Measurements from ENCODE around the gene WDR5B. TPM values are rescaled to one million over a fixed set of nuclear protein-coding genes. Genes with fewer than 3 reads are reported as not detected.
A peak's percentile ranks its signal among the peaks of the same experiment; 100 is the strongest.
"Not testable (repeated sequence)": the region's sequence is repeated elsewhere in the genome, so short reads cannot be mapped to it uniquely, and the experiment has no call there.

The WDR5B gene
- polyA plus RNA-seq (ENCODE audit: insufficient read length in 12 of 12) = 1 to 10 TPM in 11 of 12 donors, not detected in 1; 4.8 to 8.0 (median 5.8) TPM
- long read RNA-seq, donor 1, transcript WDR5B-201 (1 exons, 3,720 nt) = major isoform, 10 of 10 reads
- long read RNA-seq, donor 1, partial matches to known transcripts = 0 of 10 reads
- long read RNA-seq, donor 1, other reads (novel, unspliced or antisense) = 0 of 10 reads
- long read RNA-seq, donor 2, transcript WDR5B-201 (1 exons, 3,720 nt) = major isoform, 13 of 13 reads
- long read RNA-seq, donor 2, partial matches to known transcripts = 0 of 13 reads
- long read RNA-seq, donor 2, other reads (novel, unspliced or antisense) = 0 of 13 reads
- long read RNA-seq, donor 3, transcript WDR5B-201 (1 exons, 3,720 nt) = major isoform, 8 of 8 reads
- long read RNA-seq, donor 3, partial matches to known transcripts = 0 of 8 reads
- long read RNA-seq, donor 3, other reads (novel, unspliced or antisense) = 0 of 8 reads
- long read RNA-seq, donor 4, transcript WDR5B-201 (1 exons, 3,720 nt) = major isoform, 5 of 5 reads
- long read RNA-seq, donor 4, partial matches to known transcripts = 0 of 5 reads
- long read RNA-seq, donor 4, other reads (novel, unspliced or antisense) = 0 of 5 reads
- long read RNA-seq, donor 5, transcript WDR5B-201 (1 exons, 3,720 nt) = major isoform, 16 of 16 reads
- long read RNA-seq, donor 5, partial matches to known transcripts = 0 of 16 reads
- long read RNA-seq, donor 5, other reads (novel, unspliced or antisense) = 0 of 16 reads
- long read RNA-seq, donor 6, transcript WDR5B-201 (1 exons, 3,720 nt) = major isoform, 7 of 7 reads
- long read RNA-seq, donor 6, partial matches to known transcripts = 0 of 7 reads
- long read RNA-seq, donor 6, other reads (novel, unspliced or antisense) = 0 of 7 reads
- long read RNA-seq, donor 7, transcript WDR5B-201 (1 exons, 3,720 nt) = major isoform, 5 of 5 reads
- long read RNA-seq, donor 7, partial matches to known transcripts = 0 of 5 reads
- long read RNA-seq, donor 7, other reads (novel, unspliced or antisense) = 0 of 5 reads
- long read RNA-seq, donor 8, transcript WDR5B-201 (1 exons, 3,720 nt) = major isoform, 12 of 12 reads
- long read RNA-seq, donor 8, partial matches to known transcripts = 0 of 12 reads
- long read RNA-seq, donor 8, other reads (novel, unspliced or antisense) = 0 of 12 reads
- long read RNA-seq, donor 9, transcript WDR5B-201 (1 exons, 3,720 nt) = major isoform, 7 of 7 reads
- long read RNA-seq, donor 9, partial matches to known transcripts = 0 of 7 reads
- long read RNA-seq, donor 9, other reads (novel, unspliced or antisense) = 0 of 7 reads
- long read RNA-seq, donor 10, transcript WDR5B-201 (1 exons, 3,720 nt) = major isoform, 6 of 6 reads
- long read RNA-seq, donor 10, partial matches to known transcripts = 0 of 6 reads
- long read RNA-seq, donor 10, other reads (novel, unspliced or antisense) = 0 of 6 reads
- long read RNA-seq, donor 11, transcript WDR5B-201 (1 exons, 3,720 nt) = major isoform, 15 of 15 reads
- long read RNA-seq, donor 11, partial matches to known transcripts = 0 of 15 reads
- long read RNA-seq, donor 11, other reads (novel, unspliced or antisense) = 0 of 15 reads

DNA sequence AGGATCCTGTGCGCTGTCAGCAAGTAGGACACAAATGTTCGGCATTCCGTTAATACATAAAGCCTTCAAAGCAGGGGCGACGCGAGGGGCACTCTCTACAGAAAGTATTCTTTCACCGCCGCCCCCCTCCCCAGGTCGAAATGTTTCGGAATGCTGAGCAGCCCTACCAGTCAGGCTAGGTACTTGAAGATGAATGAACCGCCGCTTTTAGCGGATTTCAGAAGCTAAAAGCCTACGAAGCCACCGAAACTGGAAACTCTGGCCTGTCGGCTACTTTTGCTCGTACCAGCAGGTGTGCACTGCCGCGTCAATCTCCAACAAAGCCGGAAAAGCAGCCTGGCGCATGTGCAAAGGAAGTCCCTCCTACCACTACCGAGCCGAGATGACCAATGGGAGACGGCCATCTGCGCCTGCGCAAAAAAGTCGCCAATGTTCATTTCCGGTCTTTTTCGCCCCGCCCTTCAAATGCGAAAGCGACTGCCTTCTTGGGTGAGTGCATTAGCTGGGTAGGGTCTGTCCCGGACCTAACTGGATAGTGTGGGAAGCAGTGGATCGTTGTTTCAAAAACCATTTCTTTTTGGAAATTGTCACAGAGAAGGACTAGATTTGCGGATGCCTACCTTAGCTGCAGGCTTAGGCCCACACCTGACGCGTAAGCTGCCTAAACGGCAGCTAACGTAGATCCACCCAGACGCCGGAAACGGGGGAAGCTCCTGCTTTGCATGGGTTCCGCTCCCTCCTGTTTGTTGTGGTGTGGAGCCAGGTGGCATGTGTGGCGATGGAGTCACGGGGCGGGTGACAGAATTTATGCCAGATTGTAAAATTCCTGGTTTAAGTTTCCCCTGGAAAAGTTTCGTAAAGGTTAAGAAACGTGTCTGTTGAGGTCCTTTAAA is at the start of gene WDR5B:
Gene WDR5B (minus strand): TSS at position 301 of the 893 bp plus-strand sequence. CDS start 534 bp downstream, outside the sequence.
- peak; percentile 99 for DNase-seq

DNA sequence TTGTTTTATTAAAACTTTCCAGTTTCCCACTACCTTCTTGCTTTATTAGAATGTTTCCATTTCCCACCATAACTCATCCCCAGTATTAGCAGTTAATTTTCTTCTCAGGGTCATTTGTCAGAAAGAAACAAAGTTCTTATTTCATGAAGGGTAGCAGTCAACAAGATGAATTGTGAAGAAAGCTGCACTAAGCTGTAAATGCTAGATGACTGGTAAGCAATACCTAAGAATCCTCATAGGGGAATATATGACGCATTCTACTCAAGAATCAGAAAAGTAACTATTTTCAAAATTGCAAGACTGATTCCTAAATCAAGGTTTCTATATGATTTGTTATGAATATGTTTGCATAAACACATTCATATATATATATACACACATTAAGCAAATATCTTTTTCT is 48.8 kb upstream of the WDR5B start:
- no peak for DNase-seq

DNA sequence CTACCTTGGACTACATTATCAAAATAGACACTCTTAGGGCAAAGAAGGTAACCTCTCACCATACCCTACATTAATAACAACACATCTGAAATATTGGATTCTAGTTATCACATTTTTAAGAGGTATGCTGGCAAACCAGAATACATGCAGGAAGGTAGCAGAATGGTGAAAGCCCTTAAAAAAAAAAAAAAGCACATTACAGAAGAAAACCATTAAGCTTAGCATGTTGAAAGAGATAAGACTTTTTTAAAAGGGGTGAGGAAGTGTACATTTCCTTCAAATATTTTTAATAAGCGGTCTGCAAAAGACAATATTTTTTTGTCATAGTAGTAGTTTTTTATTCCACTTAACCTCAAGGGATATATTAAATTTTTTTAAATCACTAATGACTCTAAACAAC is 46.5 kb upstream of the WDR5B start:
- DNase-seq = no peak

- no peak for DNase-seq
Observed at GRCh38 chr3:122461806-122462205, 45.9 kb upstream of the WDR5B start.

- peak; percentile 21 for DNase-seq
Observed at GRCh38 chr3:122458992-122459391, 43.1 kb upstream of the WDR5B start.

DNA sequence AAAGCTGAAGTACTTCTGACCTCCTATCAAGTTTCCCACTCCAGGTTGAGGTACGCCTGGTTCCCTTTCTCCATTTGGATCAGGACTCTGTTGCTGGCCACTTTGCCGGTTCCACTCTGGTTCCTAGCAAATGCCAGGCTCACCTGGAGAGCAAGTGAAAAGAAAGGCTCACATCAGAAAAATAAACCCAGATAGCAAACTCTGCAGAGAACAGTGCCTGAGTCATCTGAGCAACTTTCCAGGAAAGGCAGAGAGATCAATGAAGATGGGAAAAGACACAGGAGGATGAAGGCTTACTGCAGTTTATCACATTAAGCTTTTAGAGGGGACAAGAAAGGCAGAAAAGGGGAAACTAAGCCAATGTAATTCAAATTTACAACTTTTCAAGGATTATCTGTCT is 41.8 kb upstream of the WDR5B start:
- DNase-seq = no peak

GRCh38 chr3:122456074-122456473 is 40.2 kb upstream of the WDR5B start:
- DNase-seq = no peak

DNA sequence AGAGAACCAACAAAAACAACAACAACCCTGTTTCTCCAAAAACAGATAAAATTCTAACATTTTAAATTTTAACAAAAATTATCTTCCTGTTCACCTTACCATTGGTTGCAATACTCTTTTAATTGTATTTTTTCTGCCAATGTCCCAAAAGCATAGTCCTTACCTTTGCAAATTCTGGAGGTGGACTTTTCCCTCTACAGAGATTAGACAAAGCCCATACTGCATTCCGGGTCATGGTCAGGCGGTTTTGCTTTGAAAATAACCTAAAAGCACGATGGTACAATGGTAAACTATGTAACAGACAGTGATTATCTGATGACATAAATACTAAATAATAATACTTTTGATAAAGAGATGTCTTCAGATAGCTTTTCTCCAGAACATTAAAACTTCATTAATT is 35.5 kb upstream of the WDR5B start:
- DNase-seq = no peak

DNA sequence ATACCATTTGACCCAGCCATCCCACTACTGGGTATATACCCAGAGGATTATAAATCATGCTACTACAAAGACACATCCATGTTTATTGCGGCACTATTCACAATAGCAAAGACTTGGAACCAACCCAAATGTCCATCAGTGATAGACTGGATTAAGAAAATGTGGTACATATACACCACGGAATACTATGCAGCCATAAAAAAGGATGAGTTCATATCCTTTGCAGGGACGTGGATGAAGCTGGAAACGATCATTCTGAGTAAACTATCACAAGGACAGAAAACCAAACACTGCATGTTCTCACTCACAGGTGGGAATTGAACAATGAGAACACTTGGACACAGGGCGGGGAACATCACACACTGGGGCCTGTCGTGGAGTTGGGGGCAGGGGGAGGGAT is 32.4 kb upstream of the WDR5B start:
- not testable (repeated sequence) for DNase-seq

- not testable (repeated sequence) for DNase-seq
Observed at GRCh38 chr3:122444491-122444887, 28.6 kb upstream of the WDR5B start.

- DNase-seq = not testable (repeated sequence)
Observed at GRCh38 chr3:122443762-122444490, 28.1 kb upstream of the WDR5B start.

DNA sequence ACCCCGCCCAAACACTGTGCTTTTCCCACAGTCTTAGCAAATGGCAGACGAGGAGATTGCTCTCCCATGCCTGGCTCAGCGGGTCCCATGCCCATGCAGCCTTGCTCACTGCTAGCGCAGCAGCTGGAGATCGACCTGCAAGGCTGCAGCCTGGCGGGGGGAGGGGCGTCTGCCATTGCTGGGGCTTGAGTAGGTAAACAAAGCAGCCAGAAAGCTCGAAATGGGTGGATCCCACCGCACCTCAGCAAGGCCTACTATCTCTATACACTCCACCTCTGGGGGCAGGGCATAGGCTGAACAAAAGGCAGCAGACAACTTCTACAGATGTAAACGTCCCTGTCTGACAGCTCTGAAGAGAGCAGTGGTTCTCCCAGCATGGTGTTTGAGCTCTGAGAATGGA is 27.2 kb upstream of the WDR5B start:
- no peak for DNase-seq

- no peak for DNase-seq
Observed at GRCh38 chr3:122435950-122436349, 20.1 kb upstream of the WDR5B start.

GRCh38 chr3:122430371-122430770 is 14.5 kb upstream of the WDR5B start:
- DNase-seq = no peak

DNA sequence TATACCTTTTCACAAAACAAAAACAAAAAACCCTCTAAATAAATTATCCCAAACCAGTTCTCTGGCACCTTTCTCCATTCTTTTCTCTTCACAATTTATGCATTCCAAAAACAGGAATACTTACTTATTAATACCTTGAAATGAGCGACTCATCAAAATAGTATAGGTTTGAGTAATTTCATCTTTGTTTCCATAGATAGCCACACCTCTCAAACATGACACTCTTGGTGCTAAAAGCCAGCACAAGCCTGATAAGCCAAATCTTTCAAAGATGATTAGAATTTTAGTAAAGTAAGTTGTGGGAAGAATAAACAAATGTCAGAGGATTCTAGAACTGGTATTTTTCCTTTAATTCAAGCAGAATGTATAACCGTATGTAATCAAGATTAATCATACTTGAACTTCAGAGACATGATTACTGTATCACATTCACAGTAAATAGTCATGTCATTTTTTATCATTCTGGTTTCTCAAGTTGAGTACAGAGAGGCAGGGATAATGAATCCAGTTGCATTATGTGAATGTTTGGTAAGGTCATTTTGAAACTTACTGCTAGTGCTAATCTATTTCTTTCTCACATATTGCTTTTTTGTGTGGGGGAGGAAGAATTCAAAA is 12.1 kb upstream of the WDR5B start:
- DNase-seq = no peak

DNA sequence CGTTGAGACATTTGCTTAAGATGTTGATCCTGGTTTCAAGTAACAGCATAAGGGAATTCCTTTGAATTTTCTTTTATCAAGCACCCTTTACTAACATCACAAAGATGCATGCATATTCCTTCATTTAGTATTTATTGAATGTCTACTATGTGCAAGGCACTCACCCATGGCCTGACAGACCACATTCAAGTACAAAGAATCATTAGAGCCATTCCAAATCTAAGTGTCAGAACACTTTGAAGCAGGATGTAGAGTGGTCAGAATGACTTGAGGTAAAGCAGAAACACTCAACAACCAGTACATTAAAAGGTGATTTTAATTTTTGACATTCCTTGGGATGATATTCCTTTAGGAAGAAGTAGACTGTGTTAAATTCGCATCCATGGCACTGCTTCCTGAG is 6.0 kb upstream of the WDR5B start:
- DNase-seq = no peak

GRCh38 chr3:122421101-122421500 is 5.2 kb upstream of the WDR5B start:
- no peak for DNase-seq

- no peak for DNase-seq
Observed at GRCh38 chr3:122416966-122417365, 1.1 kb upstream of the WDR5B start.

Data from muscle of arm (tissue), 14 donors.